ENCODE measurements around the gene CYP2U1. TPM values are rescaled to one million over a fixed set of nuclear protein-coding genes. Genes with fewer than 3 reads are reported as not detected.

The CYP2U1 gene
- total and polyA plus RNA-seq, 2 of the 8 experiments (the other 6 are each of a cell fraction or from before 2014, with no cell fraction given), result 3.1 to 5.0 TPM

- no peak overlapping the region for H4K91ac ChIP-seq (replicated peaks; ENCODE audit: insufficient read length, low read length)
- H2BK120ac ChIP-seq (replicated peaks; ENCODE audit: low read depth, low read length), result no peak overlapping the region
- FAIRE-seq (no peak), DNase-seq (ENCODE audit: low read depth in 1 of 2, low spot score in 2 of 2) (no peak)
- POLR2A ChIA-PET (ENCODE audit: partially characterized antibody), result interaction anchor here (0.5 kb wide), 1 partner anchor 161 kb away, joined by 3 read pairs; no protein-coding TSS in a partner anchor
- no peak overlapping the region for H4K5ac ChIP-seq (ENCODE audit: insufficient read length, low read depth, low read length)
- peaks cover 9% of the 10 kb centered on the region for H3K79me1 ChIP-seq (ENCODE audit: low read depth, low read length)
- H3K27ac ChIP-seq (ENCODE audit: low read depth, low read length), result no peak overlapping the region
- H4K8ac ChIP-seq (ENCODE audit: extremely low read depth, insufficient read depth, low read length), result no peak overlapping the region
- CTCF ChIA-PET (ENCODE audit: partially characterized antibody), result interaction anchor here (0.6 to 1.3 kb wide), 2 partner anchors 25 to 493 kb away, joined by 3 to 4 read pairs; no protein-coding TSS in a partner anchor
- no peak overlapping the region for H2BK5ac ChIP-seq (ENCODE audit: low read depth, low read length)
- no peaks in the 10 kb centered on the region for H3K9me3 ChIP-seq (ENCODE audit: insufficient read depth in 2 of 2, low read depth in 1 of 2, low read length in 1 of 2)
- H4K20me1 ChIP-seq (replicated peaks in 1 of 2; ENCODE audit: control insufficient read depth in 1 of 2, insufficient read depth in 2 of 2, low read length in 2 of 2), result peaks cover 0 to 8% of the 10 kb centered on the region in 2 experiments
- no peak overlapping the region for H3K23ac ChIP-seq (ENCODE audit: insufficient read length)
- H2BK12ac ChIP-seq (ENCODE audit: low read depth, low read length), result no peak overlapping the region
- no peaks in the 10 kb centered on the region; a peak in 1 of 7 replicates for H3K27me3 ChIP-seq (replicated peaks in 1 of 4; ENCODE audit: control insufficient read depth in 3 of 4, extremely low read depth in 1 of 4, insufficient read depth in 3 of 4, low read length in 3 of 4)
- H2AFZ ChIP-seq (ENCODE audit: low read length), result no peak overlapping the region
- H2BK15ac ChIP-seq (ENCODE audit: low read length), result no peak overlapping the region
- H2AK5ac ChIP-seq (ENCODE audit: low read depth, low read length), result no peak overlapping the region
- peaks cover 0 to 3% (median 0%) of the 10 kb centered on the region in 4 experiments; a peak in 2 of 7 replicates for H3K4me1 ChIP-seq (replicated peaks in 1 of 4; ENCODE audit: control insufficient read depth in 3 of 4, insufficient read depth in 4 of 4, low read length in 3 of 4)
- no peak overlapping the region for H3K56ac ChIP-seq (replicated peaks; ENCODE audit: insufficient read length, low read depth, low read length)
- H3K4me3 ChIP-seq (ENCODE audit: extremely low read depth in 1 of 4, insufficient read depth in 2 of 4, low read depth in 3 of 4, low read length in 4 of 4), result no peak overlapping the region
- no peak overlapping the region for H3K18ac ChIP-seq (ENCODE audit: extremely low read depth, low read length)
- H3K23me2 ChIP-seq (ENCODE audit: low read depth, low read length), result peaks cover 8% of the 10 kb centered on the region; the same call in 1 of the 2 replicates
- peaks cover 6 to 64% of the 10 kb centered on the region in 2 experiments for H3K79me2 ChIP-seq (ENCODE audit: control insufficient read depth in 1 of 2, insufficient read depth in 2 of 2, low read length in 2 of 2)
- no peak overlapping the region for H3K4ac ChIP-seq (replicated peaks; ENCODE audit: insufficient read length, low read depth, low read length)
- H2BK20ac ChIP-seq (ENCODE audit: low read length), result no peak overlapping the region
- no peak overlapping the region for H3K9ac ChIP-seq (replicated peaks in 1 of 4; ENCODE audit: extremely low read depth in 1 of 4, low read depth in 3 of 4, low read length in 3 of 4)
- H3K36me3 ChIP-seq (ENCODE audit: control insufficient read depth in 2 of 4, insufficient read depth in 4 of 4, low read length in 3 of 4), result peaks cover 0 to under 1% (median 0%) of the 10 kb centered on the region in 4 experiments; a peak in 2 of 8 replicates
- H3K4me2 ChIP-seq (ENCODE audit: insufficient read depth in 1 of 2, low read depth in 2 of 2, low read length in 2 of 2), result no peak overlapping the region
- no peak overlapping the region for H3K14ac ChIP-seq (ENCODE audit: insufficient read length)
- 71% methylated on average over 3 of the region's 3 CpGs; no CpG with 5 or more reads in 1 of the 2 experiments for WGBS, 2 experiments (ENCODE audit: extremely low coverage in 1 of 2, insufficient coverage in 1 of 2, insufficient read length in 1 of 2, insufficient replicate concordance in 2 of 2, low coverage in 1 of 2, low lambda C conversion rate in 2 of 2, missing lambda C conversion rate in 1 of 2)
- TF ChIP-seq RAD21 (IDR thresholded peaks at IDR 0.05 in 1 of 2, conservative IDR thresholded peaks at IDR 0.05 in 1 of 2; ENCODE audit: low read depth in 2 of 2, low read length in 2 of 2) (no peak), E2F6 (IDR thresholded peaks at IDR 0.05) (no peak), CBX8 (IDR thresholded peaks at IDR 0.05; ENCODE audit: borderline replicate concordance, low read depth, low read length) (no peak), SAP30 (IDR thresholded peaks at IDR 0.05; ENCODE audit: insufficient read depth, insufficient replicate concordance, low read length) (no peak), CTBP2 (IDR thresholded peaks at IDR 0.05; ENCODE audit: borderline replicate concordance, insufficient read depth, insufficient read length, low read length) (no peak), KDM5A (IDR thresholded peaks at IDR 0.05; ENCODE audit: low read length) (no peak), JUN (IDR thresholded peaks at IDR 0.05; ENCODE audit: low read depth, low read length) (no peak), GABPA (IDR thresholded peaks at IDR 0.05; ENCODE audit: borderline replicate concordance, insufficient read depth, low read length) (no peak), MAX (IDR thresholded peaks at IDR 0.05) (no peak), SIN3A (conservative IDR thresholded peaks at IDR 0.05 in 1 of 2, IDR thresholded peaks at IDR 0.05 in 1 of 2; ENCODE audit: low read depth in 1 of 2, low read length in 2 of 2) (no peak), SUZ12 (IDR thresholded peaks at IDR 0.05; ENCODE audit: low read length) (no peak), SP4 (IDR thresholded peaks at IDR 0.05; ENCODE audit: low read length) (no peak)
These were observed 62.6 kb downstream of the CYP2U1 start for GRCh38 chr4:107993969-107994368.

Data from H1 (cell line).